ENCODE measurements around the gene SLC38A3.

DNA sequence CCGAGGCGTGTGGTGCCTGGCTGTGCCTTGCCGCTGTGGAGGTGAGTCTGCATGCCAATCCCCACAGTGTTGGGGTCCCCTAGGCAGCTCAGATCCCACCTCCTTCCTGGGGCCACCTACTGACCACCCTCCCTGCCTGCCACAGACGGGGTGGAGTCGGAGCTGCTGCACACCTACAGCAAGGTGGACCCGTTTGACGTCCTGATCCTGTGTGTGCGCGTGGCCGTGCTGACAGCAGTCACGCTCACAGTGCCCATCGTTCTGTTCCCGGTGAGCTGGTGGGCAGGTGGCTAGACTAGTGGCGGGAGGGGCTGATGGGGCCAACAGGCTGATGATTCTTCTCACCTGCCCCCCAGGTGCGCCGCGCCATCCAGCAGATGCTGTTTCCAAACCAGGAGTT, 13.4 kb downstream of the SLC38A3 start:
- TF ChIP-seq EZH2 (IDR thresholded peaks at IDR 0.05) (no peak), EZH2phosphoT487 (IDR thresholded peaks at IDR 0.05) (no peak)
- TF ChIP-seq, protein P1, sequence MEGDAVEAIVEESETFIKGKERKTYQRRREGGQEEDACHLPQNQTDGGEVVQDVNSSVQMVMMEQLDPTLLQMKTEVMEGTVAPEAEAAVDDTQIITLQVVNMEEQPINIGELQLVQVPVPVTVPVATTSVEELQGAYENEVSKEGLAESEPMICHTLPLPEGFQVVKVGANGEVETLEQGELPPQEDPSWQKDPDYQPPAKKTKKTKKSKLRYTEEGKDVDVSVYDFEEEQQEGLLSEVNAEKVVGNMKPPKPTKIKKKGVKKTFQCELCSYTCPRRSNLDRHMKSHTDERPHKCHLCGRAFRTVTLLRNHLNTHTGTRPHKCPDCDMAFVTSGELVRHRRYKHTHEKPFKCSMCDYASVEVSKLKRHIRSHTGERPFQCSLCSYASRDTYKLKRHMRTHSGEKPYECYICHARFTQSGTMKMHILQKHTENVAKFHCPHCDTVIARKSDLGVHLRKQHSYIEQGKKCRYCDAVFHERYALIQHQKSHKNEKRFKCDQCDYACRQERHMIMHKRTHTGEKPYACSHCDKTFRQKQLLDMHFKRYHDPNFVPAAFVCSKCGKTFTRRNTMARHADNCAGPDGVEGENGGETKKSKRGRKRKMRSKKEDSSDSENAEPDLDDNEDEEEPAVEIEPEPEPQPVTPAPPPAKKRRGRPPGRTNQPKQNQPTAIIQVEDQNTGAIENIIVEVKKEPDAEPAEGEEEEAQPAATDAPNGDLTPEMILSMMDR (IDR thresholded peaks at IDR 0.05) = no peak

Measured in neural progenitor cell (in vitro differentiated cells).